Lower leg skin (tissue), 4 donors: ENCODE results near the gene KCTD16. TPM values are rescaled to one million over a fixed set of nuclear protein-coding genes. Genes with fewer than 3 reads are reported as not detected.

Experiments
- DNase-seq, 2 donors: peaks; one replicate each; pipeline ENCODE4 v3.0.0-alpha.2; 2019; ENCODE audit warnings: low spot score in 2 of 2
- H3K4me3 ChIP-seq: fragments of 200-600 bp; sonication (generic); 2 replicates; pipeline ENCODE4 v1.5.1; 2017; ENCODE audit warnings: mild to moderate bottlenecking, low read depth; ENCODE audit not compliant: poor library complexity, severe bottlenecking
- CTCF ChIP-seq, 3 donors: fragments of 450-650 bp; IDR thresholded peaks; one replicate each; pipeline ENCODE4 v1.5.1; 2016; ENCODE audit warnings: antibody characterized with exemption in 3 of 3, mild to moderate bottlenecking in 3 of 3, moderate library complexity in 2 of 3
- POLR2A ChIP-seq, 2 donors: fragments of 450-650 bp; IDR thresholded peaks; one replicate each; pipeline ENCODE4 v1.6.1; 2016 to 2017; ENCODE audit warnings: antibody characterized with exemption in 2 of 2, mild to moderate bottlenecking in 1 of 2, moderate library complexity in 1 of 2
- WGBS, 2 donors: methylation state at CpG; one replicate each; pipeline ENCODE4 v1.1.5; 2018; 5-methylcytosine and 5-hydroxymethylcytosine counted together
- intact Hi-C: fragments of 100-400 bp; cut with DNase I; formaldehyde crosslinking; loops from one replicate; pipeline ENCODE4 v1.15.0; 2023; ENCODE audit warnings: low total_unique reads
- total RNA-seq, 4 donors: library from RNA; depleted of rRNA; stranded (reverse); fragments of >200 nt; gene quantifications; one replicate each; pipeline ENCODE4 v1.1.0, GENCODE V29; 2016

Gene KCTD16
- total RNA-seq, 4 donors from 2014 or later, result not detected

- DNase-seq, result no peak
- H3K4me3 ChIP-seq, result no peak overlapping the region
- WGBS, 2 donors, result 78 to 80% methylated on average over 2 of the region's 2 CpGs
- TF ChIP-seq CTCF (IDR thresholded peaks at IDR 0.05), result no peak
- no peak for TF ChIP-seq POLR2A (IDR thresholded peaks at IDR 0.05)
- intact Hi-C loops, result no loop called here
Measured at GRCh38 chr5:144403058-144403457, 232.4 kb downstream of the KCTD16 start.

- WGBS, 2 donors, result 69 to 86% methylated on average over 4 of the region's 4 CpGs
- no peak overlapping the region for H3K4me3 ChIP-seq
- no peak for DNase-seq
- TF ChIP-seq POLR2A (IDR thresholded peaks at IDR 0.05) (no peak), CTCF (IDR thresholded peaks at IDR 0.05) (no peak)
- intact Hi-C loops, result no loop called here
Measured at GRCh38 chr5:144403817-144404420, 233.2 kb downstream of the KCTD16 start.

- WGBS, 2 donors, result 71 to 76% methylated on average over 1 of the region's 1 CpG
- intact Hi-C loops, result no loop called here
- TF ChIP-seq POLR2A (IDR thresholded peaks at IDR 0.05) (no peak), CTCF (IDR thresholded peaks at IDR 0.05) (no peak)
Measured at GRCh38 chr5:144404672-144405071, 234.0 kb downstream of the KCTD16 start.

GRCh38 chr5:144405991-144406390 is 235.3 kb downstream of the KCTD16 start:
- intact Hi-C loops, result no loop called here
- no peak for TF ChIP-seq POLR2A (IDR thresholded peaks at IDR 0.05)
- TF ChIP-seq CTCF (IDR thresholded peaks at IDR 0.05), result no peak
- no peak overlapping the region for H3K4me3 ChIP-seq
- no peak for DNase-seq
- WGBS, 2 donors, result 43 to 58% methylated on average over 3 of the region's 3 CpGs

More at GRCh38 chr5:144404672-144405071, 234.0 kb downstream of the KCTD16 start:
- DNase-seq, result no peak
- H3K4me3 ChIP-seq, result no peak overlapping the region

- intact Hi-C loops, result no loop called here
- no peak for DNase-seq
- no peak for TF ChIP-seq POLR2A (IDR thresholded peaks at IDR 0.05)
- TF ChIP-seq CTCF (IDR thresholded peaks at IDR 0.05), result no peak
- WGBS, 2 donors, result 76 to 77% methylated on average over 7 of the region's 7 CpGs
- no peak overlapping the region for H3K4me3 ChIP-seq
Measured at GRCh38 chr5:144406442-144406841, 235.8 kb downstream of the KCTD16 start.
